NCI-H446 (cell line): ENCODE results near the gene ZNF583.

Experiments
- DNase-seq, 2 experiments: peaks; one replicate each; lab custom pipeline; 2025; lab: John Stamatoyannopoulos, UW

The ZNF583 gene

GRCh38 chr19:56474308-56474707 is 70.2 kb downstream of the ZNF583 start:
- no peak for DNase-seq

- DNase-seq: no peak
Observed at GRCh38 chr19:56476093-56476492, 72.0 kb downstream of the ZNF583 start.
